Inferior parietal cortex (tissue), 1 donor: ENCODE measurements around the gene TENM3.
A peak's percentile ranks its signal among the peaks of the same experiment; 100 is the strongest.

ENCODE experiments used
- DNase-seq: peaks from one replicate; pipeline ENCODE4 v3.0.0-alpha.2; 2016; ENCODE audit errors: extremely low spot score

Gene TENM3

GRCh38 chr4:182400081-182400480 lies 156.9 kb downstream of the TENM3 start:
- DNase-seq, result no peak

DNA sequence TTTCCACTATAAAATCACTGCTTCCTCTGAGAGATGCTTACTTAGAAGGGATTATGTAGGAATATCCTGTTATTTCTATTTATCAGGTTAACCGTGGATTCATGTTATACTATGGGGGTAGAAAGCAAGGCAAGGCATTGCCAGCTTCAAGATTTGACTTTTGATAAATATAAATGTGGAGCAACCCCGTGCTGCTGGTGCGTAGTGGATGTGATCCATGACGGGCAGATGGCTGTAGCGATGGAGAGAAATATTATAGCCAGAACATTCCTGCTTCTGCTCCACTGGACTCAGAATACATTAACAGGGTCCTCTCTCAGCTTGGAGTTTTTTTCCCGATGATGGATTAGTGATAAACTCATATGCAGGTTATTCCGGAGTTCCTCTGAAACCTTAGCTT lies 157.6 kb downstream of the TENM3 start:
- DNase-seq, result no peak

- no peak for DNase-seq
These were observed 161.2 kb downstream of the TENM3 start for GRCh38 chr4:182404376-182404775.

GRCh38 chr4:182405087-182405486 lies 161.9 kb downstream of the TENM3 start:
- DNase-seq, result no peak

GRCh38 chr4:182409271-182409670 lies 166.1 kb downstream of the TENM3 start:
- DNase-seq, result no peak

DNA sequence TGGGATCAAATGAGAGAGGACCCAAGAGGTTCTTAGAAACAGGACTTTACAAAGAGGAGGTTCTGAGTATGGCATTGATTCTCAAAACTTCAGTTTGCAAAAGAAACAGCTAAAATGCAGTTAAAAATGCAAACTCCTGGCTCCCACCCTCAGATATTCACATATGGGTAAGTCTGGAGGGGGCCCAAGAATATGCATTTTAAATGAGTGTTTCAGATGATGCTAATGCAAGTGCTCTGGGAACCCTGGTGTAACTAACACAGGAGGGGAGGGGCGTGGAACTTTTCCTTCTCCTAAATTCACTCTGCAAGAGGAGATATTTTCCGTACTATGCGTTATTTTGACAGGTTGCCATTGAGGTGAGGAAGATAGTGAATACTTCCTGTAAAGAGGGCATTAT lies 168.2 kb downstream of the TENM3 start:
- DNase-seq, result no peak

- no peak for DNase-seq
These were observed 170.3 kb downstream of the TENM3 start for GRCh38 chr4:182413550-182413949.

DNA sequence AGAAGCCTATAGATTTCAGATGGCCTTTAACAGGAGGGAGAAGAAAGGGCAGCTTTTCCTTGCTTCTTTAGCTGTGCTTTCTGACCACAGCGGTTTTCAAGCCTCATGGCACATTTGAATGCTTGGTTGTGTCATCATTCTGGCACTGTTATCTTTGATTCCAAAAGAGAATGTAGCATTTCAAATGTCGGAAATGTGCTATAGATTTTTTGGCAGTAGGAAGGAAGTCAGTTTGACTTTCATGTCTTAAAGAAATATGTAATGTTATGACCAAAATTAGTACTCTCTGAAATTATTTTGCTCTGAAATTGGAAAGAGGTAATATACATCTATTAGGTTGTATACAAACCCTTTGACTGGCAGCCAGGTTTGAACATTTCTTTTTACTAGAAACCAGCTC lies 171.9 kb downstream of the TENM3 start:
- no peak for DNase-seq

DNA sequence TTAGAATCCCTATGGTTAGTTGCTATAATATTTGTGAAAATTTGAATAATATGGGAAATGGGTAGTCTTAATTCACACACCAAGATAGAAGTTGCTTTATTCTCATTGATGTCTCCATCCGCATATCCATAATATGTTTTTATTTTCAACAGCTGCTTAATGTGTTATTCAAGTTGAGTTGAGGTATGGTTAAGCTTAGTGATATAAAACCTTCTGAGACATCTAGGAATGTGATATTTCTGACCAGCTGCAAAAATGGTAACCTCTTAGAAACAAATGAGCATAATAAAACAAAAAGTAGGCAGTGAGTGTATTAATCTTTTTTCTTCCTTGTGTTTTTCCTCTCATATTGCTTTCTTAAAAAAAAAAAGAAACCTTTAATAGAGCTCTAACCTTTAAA lies 172.9 kb downstream of the TENM3 start:
- DNase-seq, result no peak

DNA sequence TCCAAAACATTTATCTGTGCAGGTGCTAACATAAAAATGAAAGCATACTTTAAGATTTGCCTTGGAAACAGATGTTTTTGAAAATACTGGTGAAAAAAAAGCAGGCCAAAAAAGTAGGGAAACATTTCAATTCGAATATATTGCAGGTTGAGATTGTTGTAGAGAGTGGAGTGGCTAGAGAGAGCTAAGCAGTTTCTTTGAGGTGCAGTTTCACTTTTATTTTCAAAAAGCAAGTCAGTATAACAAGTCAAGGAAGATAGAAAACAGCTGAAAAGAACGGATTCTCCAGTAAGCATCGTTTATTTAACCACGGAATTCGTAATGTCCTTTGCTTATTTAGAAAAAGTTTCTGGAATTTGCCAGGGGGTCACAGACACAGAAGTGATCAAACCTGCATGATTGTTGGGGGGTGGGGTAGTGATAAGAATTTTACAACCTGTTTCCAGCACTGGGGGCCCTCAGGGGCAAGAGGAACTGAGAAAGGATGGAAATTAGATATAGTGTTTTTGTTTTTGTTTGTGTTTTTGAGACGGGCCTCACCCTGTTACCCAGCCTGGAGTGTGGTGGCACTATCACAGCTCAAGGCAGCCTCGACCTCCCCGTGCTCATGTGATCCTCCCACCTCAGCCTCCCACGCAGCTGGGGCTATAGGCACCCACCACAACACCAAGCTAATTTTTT lies 175.0 kb downstream of the TENM3 start:
- no peak for DNase-seq

GRCh38 chr4:182420189-182420588 lies 177.0 kb downstream of the TENM3 start:
- DNase-seq, result no peak

DNA sequence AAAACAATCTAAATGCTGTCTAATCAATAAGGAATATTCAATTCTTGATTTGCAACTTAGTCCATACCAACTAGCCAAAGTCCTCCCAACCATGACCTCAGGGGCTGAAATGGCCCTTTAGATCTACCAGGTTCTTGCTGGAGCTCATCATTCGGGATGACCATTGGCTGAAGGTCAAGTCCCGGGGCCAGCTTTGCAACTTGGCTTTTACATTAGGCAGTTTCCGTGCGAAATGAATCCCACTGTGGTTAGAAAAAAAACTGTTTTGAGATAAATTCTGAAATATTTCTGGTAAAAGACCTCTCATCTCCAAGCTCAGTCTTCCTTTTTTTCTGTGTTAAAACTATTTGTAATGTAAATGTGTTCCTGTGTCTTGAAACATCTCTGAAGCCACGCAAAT lies 178.6 kb downstream of the TENM3 start:
- no peak for DNase-seq

GRCh38 chr4:182425302-182425701 lies 182.1 kb downstream of the TENM3 start:
- DNase-seq, result no peak

DNA sequence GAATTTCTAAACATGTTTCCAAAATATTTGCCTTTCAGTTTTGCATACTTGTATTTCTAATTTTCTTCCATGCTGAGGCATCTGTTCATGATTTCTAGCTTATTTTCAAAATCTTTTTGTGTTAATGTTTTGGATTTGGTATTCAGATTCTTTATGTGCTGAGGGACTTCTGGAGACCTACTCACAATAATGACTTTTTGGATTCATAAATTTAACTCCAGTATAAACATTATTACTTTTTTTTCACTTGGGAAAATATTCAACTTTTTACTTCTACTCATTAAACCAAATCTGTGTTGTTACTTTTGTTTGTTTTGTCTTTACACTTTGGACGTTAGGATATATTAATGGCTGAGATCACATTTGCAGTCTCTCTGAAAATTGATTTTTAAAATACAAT lies 183.7 kb downstream of the TENM3 start:
- DNase-seq, result no peak

- DNase-seq, result no peak
These were observed 184.4 kb downstream of the TENM3 start for GRCh38 chr4:182427554-182427953.

GRCh38 chr4:182429896-182430295 lies 186.7 kb downstream of the TENM3 start:
- DNase-seq, result no peak

GRCh38 chr4:182432819-182433218 lies 189.6 kb downstream of the TENM3 start:
- DNase-seq, result no peak

DNA sequence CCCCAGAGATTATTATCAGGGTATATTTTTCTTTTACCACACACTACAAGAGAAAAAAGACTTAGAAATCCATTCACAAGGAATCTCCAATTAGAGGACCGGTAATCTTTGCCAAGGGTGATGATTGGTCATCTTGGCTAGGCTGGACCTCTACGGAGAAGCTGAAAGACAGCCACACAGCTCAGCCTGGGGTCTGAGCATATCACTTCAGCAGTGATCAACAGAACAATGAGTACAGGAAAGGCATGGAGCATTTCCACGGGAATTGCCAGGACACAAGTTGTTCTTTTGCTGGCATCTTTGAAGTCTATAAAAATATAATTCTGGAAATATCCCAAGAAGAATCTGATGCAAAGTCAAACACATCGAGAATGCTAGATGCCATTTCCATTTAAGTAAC lies 191.5 kb downstream of the TENM3 start:
- no peak for DNase-seq

- DNase-seq, result no peak
These were observed 192.2 kb downstream of the TENM3 start for GRCh38 chr4:182435401-182435800.

DNA sequence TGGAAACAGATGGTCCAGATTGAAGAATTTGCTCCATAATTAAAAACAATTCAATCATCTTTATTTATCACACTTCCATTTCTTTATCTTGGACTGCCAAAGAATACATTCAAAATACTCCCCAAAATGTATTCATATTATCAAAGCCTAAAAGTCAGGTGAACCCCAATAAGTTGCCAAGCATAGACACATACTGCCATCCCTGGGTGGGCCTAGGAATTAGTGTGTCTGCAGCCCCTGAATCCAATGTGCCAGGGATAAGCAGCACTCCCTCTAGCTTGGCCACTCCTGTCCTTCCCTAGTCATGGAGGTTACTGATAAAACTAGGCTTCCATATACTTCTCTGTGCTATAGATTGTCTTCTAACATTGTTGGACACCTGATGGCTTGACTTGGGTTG lies 199.9 kb downstream of the TENM3 start:
- DNase-seq, result no peak

DNA sequence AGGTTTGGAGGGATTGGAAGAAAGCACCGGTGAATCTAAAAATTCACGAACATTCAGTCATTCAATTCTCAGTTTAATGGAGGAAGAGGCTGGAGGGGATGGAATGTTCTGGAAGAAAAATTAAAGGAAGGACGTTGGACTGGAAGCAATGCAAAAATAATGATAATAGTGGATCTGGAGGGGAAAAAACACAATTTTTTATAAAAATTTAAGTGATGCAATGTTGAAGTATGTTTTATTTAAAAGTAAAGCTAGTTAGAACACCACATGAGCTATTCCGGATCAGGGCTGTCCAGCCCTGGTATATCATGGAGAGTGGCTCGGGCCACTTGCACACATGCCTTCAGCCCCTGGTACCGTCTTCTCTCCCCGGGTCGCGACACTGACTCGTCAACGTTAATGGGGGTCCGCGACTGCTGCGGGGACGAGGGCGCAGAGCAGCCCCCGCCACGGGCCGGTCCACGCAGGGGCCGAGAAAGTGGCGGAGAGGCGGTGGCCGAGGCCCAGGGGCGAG lies 204.6 kb downstream of the TENM3 start:
- no peak for DNase-seq

DNA sequence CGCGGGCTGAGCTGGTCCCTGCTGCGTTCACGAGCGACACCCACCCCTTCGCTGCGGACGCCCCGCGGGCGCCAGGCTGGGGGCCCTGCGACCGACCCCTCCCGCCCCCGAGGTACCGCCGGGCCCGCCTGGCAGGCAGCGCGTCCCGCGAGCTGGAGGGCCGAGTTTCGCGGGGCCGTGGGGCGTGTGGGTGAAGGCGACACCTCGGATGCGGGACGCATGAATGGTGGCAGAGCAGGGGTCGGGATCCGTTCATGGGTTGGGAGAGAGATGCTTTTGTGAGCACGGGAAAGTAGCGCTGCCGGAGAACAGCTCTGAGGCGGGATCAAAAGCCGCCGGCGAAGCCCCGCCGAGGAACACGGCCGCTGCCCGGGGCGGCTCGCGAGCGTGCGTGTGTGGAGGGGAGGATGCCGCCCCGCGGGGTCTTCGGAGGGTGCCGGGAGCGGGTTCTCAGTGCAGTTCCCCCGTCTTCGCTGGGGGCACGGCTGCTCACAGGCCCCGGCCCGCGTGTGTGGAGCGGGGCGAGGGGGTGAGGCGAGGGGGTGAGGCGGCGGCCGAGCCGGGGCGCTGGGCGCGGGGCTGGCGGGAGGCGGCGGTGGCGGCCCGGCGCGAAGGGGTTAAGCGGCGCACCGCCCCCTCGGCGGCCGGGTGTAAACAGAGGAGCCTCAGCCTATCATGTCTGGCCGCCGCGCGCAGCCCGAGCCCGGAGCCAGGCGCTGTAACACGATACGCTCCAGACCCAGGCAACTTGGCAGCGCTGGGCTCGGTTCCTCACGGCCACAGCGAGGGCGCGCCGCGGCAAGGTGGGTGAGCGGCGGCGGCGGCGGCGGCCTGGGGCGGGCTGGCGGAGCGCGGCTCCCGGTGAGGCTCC lies 205.3 kb downstream of the TENM3 start:
- peak; percentile 37 for DNase-seq
